Measurements from ENCODE around the gene TMEM41B.

- no peak for TF ChIP-seq CTCF (IDR thresholded peaks at IDR 0.05; ENCODE audit: low read length)
- TF ChIP-seq EZH2phosphoT487 (IDR thresholded peaks at IDR 0.05; ENCODE audit: low read length), result no peak
Observed at GRCh38 chr11:9330387-9331384, 16.3 kb upstream of the TMEM41B start.
